DOHH2 (cell line): ENCODE results near the gene ARHGEF12.

Source experiments
- EZH2phosphoT487 ChIP-seq: fragments of 200-600 bp; sonication (generic); IDR thresholded peaks from 2 replicates; pipeline ENCODE4 v1.6.1; 2017; ENCODE audit warnings: borderline replicate concordance, mild to moderate bottlenecking, antibody characterized with exemption, low read length, moderate library complexity, mixed read lengths
- TF ChIP-seq, protein P1 (sequence below): fragments of 200-600 bp; sonication (generic); IDR thresholded peaks from one replicate; pipeline ENCODE4 v1.5.1; 2014; ENCODE audit warnings: antibody characterized with exemption, mild to moderate bottlenecking, low read depth, low read length; ENCODE audit not compliant: poor library complexity, severe bottlenecking

DNA sequence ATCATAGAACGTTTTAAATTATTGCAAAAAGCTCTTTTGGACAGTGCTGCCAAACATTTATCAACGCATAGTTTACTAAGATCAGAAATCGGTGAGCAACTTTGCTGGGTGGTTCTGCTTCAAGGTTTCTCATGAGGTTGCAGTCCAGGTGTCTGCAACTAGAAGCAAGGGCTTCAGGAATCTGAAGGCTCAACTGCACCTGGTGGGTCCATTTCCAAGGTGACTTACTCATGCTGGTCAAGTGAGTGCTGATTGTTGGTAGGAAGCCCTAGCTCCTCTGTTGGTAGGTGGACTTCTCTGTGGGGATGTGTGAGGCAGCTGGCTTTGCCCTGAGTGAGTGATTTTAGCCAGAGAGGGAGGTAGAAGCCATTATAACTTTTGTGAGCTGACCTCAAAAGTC, 22.5 kb downstream of the ARHGEF12 start:
- TF ChIP-seq EZH2phosphoT487: no peak
- TF ChIP-seq, protein P1, sequence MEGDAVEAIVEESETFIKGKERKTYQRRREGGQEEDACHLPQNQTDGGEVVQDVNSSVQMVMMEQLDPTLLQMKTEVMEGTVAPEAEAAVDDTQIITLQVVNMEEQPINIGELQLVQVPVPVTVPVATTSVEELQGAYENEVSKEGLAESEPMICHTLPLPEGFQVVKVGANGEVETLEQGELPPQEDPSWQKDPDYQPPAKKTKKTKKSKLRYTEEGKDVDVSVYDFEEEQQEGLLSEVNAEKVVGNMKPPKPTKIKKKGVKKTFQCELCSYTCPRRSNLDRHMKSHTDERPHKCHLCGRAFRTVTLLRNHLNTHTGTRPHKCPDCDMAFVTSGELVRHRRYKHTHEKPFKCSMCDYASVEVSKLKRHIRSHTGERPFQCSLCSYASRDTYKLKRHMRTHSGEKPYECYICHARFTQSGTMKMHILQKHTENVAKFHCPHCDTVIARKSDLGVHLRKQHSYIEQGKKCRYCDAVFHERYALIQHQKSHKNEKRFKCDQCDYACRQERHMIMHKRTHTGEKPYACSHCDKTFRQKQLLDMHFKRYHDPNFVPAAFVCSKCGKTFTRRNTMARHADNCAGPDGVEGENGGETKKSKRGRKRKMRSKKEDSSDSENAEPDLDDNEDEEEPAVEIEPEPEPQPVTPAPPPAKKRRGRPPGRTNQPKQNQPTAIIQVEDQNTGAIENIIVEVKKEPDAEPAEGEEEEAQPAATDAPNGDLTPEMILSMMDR: no peak
